ENCODE measurements around the gene UCHL5.
"Not testable (repeated sequence)": the region's sequence is repeated elsewhere in the genome, so short reads cannot be mapped to it uniquely, and the experiment has no call there.

UCHL5 gene

DNA sequence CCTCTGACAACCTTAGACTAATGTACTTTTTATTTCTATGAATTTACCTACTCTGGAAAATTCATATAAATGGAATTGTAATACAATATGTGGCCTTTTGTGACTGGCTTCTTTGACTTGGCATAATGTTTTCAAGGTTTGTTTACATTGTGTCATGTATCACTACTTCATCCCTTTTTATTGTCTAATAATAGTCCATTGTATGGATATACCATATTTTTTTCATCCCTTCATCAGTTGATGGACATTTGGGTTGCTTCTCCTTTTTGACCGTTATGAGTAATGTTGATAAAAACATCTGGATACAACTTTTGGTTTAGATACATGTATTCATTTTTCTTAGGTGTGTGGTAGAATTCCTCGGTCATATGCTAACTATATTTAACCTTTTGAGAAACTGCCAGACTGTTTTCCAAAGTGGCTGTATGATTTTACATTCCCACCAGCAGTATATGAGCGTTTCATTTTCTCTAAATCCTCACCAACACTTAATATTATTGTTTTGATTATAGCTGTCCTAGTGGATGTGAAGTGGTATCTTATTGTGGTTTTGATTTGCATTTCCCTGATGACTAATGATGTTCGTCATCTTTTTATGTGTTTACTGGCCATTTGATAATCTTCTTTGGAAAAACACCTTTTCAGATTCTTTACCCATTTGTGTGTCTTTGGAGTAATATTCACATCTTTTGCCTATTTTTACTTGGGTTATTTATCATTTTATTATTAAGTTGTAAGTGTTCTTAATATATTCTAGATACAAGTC is 3.7 kb upstream of the UCHL5 start:
- DNase-seq: no peak

DNA sequence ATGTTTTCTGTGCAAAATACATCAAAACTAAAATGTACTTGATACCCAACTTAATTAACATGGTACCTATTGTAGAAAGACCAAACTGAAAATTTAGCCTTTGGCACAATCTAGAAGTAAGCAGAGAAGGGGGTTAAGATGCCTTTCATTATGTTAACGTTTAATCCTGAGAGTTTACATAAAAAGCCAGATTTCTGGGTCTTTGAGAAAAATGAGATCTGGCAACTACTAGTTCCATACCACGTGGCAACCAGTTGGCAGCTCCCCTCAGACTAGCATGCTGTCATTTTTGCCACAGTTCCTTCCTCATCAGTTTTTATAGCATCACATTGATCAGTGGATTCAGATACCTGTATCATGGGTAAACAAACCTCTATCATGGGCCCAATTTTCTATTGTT is 1.8 kb upstream of the UCHL5 start:
- no peak for DNase-seq

DNA sequence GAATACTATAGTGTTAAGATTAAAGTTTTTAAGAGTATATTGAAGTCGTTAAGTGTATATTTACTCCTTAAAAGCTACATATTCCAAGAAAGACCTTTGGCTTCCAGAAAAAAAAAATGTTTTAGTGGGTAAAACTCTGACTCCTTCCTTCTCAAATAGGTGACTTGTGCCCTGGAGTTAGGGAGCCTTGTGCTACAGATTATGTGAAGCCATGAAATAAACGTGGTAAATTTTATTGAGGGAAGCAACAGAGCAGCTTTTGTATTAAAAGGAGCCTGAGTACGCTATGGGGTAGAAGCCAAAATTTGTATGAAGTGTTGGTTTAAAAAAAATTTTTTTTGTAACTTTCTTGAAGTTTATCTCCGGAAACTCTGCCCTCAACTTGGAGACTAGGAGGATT is 1.2 kb upstream of the UCHL5 start:
- no peak for DNase-seq

DNA sequence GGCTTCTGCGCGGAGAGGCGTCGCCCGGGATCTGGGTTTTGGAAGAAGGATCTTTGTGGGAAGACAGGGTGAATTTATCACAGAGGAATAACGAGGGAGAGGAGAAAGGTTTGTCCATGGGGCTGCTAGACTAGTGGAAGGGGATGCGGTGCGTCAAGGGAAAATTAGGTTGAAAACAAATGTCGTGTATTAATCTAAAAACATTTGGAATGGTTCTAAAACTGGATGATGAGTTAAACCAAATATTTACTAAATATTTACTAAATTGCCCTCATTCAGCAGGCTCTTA is 899 bp upstream of the UCHL5 start:
- DNase-seq: no peak

DNA sequence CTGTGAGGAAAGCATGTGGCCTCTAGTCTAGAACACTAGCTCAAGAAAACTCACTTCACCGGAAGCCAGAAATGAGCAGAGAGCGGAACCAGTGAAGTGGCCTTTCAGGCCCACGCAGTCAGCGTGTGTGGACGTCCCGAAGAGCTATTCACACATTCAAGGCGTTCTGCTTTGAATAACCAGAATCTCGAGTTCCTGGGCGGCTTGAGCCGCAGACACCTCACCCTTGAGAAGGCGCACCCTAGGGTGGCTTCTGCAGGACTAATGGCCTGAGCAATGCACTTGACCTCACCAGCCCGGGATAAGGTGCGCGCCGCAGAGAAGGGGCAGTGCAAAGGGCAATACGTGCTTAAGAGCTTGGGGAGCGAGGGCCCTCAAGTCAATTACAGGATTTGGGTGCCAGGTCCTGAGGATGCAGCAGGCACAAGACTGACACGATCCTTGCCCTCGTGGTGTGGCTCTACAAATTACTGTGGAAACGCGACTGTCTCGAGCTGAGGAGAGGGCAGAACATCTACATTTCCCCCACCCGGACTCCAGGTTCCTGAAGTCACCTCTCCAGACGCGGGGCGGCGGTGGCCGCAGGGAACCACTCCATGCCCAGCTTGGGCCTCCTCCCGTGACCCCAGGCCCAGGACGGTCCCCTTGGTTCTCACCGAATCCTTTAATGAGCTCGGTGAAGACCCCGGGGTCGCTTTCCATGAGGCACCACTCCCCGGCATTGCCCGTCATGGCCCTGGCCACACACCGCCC is 455 bp downstream of the UCHL5 start:
- DNase-seq: no peak

DNA sequence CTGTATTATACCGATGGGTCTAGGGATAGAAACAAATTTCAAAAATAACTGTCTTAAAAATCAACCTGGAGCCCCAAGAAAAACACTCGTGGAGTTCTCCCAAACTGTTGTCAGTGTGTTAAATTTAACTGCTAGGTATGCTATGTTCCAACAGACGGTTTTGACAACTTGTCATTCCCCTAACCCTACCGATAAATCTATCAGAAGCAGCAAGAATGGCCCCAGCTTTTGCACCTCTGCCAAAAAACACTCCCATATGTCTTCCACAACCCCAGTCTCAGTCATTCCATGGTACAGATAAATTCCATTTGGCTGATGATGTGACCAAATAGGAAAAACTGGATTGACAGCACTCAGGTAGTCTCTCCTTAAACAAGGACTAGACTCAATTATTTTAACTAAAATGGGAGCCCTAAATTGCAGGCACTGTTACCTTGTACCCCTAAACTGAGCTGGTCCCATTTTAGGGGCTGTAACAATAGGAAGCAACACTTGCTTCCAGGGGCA is 4.9 kb downstream of the UCHL5 start:
- DNase-seq: no peak

DNA sequence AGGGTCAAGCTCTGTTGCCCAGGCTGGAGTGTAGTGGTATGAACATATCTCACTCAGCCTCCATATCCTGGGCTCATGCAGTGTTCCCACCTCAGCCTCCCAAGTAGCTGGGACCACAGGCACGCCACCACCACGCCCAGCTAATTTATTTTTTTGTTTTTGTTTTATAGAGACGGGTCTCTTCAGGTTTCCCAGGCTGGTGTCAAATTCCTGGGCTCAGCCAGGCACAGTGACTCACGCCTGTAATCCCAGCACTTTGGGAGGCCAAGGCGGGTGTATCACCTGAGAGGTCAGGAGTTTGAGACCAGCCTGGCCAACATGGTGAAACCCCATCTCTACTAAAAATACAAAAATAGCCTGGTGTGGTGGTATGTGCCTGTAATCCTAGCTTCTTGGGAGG is 10.2 kb downstream of the UCHL5 start:
- DNase-seq: not testable (repeated sequence)

DNA sequence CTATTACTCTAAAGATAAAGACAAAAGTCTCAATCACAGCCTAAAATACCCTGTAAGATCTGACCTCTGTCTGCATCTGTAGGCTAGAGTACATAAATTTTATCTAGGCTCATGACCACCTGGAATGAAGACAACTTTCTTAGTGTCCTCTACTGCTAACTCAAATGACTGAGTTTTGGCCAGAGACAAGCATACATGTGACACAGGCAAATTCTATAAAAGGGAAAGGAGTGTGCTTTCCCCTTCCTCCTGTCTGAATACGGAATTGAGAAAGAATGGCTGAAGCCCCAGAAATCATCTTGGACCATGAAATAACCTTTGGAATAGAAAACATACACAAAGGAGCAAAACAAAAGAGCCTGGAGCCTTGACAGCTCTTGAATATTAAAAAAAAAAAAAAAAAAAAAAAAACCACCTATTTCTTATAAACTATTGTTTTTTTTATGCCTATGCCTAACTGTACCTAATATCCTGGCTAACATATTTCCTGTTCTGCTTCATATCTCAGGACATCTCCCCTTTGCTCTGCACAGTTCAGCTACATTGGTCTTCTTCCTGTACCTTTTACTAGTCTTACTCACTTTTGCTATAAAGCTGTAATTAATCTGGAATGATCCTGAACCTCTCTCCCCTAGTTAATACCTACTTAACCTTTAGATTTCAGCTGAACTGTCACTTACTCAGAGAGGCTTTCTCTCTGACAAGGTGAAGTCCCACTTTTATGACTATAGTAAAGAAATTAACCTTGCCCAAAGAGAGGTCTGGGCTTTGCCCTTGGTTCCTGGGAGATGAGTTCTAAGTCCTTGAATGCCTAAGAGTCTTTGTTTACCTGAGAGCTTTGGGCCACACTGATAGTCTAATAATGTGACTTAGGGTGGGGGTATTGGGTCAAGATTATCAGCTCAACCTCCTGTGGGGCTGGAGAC is 16.1 kb downstream of the UCHL5 start:
- DNase-seq: no peak

DNA sequence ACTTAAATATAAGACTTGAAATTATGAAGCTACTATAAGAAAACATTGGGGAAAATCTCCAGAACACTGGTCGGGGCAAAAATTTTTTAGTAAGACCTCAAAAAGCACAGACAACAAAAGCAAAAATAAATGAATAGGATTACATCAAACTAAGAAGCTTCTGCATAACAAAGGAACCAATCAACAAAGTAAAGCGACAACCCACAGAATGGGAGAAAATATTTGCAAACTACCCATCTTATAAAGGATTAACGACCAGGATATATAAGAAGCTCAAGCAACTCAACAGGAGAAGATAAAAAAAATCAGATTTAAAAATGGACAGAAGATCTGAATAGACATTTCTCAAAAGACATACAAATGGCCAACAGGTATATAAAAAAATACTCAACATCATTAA is 19.1 kb downstream of the UCHL5 start:
- DNase-seq: no peak

DNA sequence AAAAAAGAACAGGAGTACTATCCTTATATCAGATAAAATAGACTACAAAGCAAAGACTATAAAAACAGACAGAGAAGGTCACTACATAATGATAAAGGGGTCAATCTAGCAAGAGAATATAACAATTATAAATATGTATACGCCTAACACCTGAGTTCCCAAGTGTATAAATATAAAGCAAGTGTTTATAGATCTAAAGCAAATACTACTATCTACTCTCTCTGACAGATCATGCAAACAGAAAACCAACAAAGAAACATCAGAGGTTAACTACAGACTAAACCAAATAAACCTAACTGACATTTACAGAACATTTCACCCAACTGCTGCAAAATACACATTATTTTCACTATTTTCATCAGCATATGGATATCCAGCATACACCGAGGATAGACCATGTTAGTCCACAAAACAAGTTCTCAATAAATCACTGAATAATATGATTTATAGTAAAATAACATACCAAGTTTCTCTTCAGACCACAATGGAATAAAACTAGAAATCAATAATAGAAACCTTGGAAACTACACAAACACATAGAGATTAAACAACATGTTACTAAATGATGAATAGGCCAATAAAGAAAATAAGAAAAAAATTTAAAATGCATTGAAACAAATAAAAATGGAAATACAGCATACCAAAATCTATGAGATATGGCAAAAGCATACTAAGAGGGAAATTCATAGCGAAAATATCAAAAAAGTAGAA is 22.7 kb downstream of the UCHL5 start:
- DNase-seq: no peak

DNA sequence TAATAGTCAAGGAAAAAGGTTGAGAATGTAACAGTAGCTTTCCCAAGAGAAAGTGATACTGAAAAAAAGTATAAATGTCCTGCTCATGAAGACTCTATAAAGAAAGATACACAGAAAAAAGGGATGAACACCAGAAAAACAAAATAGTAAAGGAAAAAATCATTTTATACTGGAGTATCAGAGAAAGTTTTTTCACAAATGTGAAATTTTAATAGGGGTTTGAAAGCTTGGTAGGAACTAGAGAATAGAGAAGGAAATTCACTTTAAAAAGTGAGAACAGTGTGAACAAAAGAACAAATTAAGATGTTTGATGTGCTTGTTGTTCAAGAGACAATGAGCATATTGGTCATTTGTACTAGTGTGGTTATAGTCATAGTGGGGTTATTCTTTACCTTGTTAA is 25.6 kb downstream of the UCHL5 start:
- DNase-seq: no peak

DNA sequence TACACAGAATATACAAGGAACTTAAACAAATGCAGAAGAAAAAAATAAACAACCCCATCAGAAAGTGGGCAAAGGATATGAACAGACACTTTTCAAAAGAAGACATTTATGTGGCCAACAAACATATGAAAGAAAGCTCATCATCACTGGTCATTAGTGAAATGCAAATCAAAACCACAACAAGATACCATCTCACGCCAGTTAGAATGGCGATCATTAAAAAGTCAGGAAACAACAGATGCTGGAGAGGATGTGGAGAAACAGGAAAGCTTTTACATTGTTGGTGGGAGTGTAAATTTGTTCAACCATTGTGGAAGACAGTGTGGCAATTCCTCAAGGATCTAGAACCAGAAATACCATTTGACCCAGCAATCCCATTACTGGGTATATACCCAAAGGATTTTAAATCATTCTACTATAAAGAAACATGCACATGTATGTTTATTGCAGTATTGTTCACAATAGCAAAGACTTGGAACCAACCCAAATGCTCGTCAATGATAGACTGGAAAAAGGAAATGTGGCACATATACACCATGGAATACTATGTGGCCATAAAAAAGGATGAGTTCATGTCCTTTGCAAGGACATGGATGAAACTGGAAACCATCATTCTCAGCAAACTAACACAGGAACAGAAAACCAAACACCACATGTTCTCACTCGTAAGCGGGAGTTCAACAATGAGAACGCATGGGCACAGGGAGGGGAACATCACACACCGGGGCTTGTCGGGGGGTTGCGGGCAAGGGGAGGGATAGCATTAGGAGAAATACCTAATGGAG is 26.3 kb downstream of the UCHL5 start:
- not testable (repeated sequence) for DNase-seq

DNA sequence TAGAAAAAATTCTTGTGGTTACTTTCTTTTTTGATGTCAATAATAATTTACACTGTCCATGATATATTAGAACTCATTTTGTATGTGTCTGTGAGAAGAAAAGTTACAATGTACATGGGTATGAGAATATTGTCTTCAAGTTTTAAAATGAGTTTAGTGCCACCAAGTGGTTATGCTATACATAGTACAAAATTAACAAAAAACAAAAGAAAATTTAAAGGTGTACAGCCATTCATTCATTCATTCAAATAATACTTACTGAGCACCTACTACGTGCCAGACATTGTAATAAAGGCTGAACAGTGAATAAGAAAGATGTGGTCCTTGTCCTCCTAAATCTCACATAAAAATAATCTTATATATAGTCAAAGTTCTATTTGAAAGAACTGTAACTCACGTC is 27.7 kb downstream of the UCHL5 start:
- DNase-seq: peak; percentile 6

DNA sequence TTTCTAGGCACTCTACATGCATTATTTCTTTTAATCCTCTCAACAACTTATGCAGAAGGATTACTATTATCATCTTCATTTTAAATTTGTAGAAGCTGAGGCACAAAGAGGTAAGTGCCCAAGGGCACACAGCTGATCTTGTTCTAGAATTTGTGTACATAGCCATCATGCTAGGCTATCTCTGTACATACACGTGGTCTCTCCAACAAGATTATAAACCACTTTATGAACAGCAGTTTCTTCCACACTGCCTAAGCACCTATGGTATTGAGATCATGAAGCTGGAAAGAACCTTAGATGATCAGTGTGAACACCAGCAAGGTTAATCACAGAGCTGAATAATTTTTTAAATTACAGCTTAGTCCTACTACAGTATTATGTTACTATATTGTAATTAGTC is 28.9 kb downstream of the UCHL5 start:
- DNase-seq: no peak

DNA sequence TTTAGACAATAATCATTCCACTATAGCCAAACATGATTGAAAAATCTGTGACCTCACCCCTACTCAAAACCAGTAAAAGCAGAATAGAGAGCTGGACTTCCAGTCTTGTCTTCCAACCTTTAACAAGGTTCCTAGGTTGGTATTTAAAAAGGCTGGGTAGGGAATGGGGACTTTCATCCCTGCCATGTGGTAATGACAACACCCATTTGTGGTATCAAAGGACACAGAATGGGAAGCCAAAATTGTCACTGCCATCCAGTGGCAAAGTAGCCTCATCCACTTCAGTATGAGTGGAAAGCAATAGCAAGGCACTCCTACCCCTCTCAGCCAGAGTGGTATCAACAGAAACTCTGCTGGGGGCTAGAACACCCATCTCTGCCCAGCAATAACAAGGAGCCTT is 33.9 kb downstream of the UCHL5 start:
- no peak for DNase-seq

DNA sequence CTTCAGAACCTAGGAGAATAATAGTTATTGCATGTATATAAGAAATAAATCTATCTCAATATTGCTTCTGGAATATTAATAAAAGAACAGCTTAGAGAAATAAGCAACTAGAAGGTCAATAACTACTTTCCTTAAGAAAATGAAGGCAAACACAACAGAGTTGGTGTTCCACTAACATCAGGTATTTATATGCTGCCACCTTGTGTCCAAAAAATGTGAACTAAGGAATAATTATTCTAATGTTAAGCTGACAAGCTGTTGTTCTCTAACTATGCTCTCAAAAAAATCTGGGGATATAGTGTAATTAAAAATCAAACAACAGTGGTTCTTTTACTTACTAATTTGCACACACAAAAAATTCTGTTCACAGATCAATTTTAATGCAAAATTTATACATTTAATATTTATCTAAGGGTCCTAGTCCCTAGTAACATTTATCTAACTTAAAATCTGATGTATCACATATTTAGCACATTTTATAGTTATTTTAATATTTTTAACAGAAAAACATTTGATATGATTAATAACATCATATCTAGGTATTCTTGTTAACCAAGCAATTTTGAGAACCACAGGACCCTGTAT is 39.6 kb downstream of the UCHL5 start:
- DNase-seq: peak; percentile 54

DNA sequence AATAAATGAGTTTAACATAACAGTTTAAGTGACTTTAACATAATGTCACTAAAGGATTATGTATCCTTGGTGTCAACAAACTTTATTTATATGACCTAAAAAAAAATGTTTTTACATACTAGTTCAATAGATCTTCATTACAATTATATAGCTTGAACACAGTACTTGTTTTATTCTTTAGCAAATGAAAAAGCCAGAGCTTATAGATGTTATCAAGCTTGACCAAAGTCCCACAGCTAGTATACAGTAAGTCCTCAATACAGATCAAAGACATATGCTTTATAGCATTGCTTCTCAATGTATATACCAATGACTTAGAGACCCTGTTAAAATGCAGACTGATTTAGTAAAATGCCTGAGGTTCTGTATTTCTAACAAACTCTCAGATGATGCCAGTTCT is 42.4 kb downstream of the UCHL5 start:
- no peak for DNase-seq

DNA sequence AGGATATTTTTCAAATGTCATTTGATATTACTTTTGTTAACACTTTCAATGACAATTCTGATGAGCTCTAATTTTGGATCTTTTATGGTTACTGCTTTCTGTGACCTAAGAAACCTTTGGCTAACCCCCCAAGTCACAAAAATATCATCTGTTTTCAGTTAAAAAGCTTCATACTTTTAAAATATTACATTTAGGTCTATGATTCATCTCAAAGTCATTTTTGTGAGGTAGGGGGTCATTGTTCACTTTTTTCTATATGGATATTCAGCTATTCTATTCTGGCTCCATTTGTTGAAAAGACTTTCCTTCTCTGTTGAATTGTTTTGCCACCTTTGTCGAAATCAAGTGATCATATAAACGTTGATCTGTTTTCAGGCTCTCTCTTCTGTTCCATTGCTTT is 44.8 kb downstream of the UCHL5 start:
- no peak for DNase-seq

DNA sequence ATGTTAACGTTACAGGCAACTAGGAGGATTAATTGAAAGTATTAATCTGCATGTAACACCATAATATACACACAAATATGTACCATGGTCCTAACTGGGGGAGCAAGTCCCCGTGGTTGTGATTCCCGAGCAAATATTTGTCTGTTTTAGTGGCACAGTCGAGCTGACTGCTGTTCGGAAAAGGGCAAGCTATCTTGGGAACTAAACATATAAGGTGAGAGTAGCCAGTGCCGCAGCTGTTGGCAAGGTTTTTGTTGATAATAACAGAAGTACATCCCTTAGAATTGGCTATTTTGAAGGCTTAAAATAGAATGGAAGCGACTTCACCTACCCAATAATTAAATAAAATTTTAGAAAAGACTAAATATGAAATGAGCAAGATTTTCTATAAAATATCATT is 45.5 kb downstream of the UCHL5 start:
- no peak for DNase-seq

DNA sequence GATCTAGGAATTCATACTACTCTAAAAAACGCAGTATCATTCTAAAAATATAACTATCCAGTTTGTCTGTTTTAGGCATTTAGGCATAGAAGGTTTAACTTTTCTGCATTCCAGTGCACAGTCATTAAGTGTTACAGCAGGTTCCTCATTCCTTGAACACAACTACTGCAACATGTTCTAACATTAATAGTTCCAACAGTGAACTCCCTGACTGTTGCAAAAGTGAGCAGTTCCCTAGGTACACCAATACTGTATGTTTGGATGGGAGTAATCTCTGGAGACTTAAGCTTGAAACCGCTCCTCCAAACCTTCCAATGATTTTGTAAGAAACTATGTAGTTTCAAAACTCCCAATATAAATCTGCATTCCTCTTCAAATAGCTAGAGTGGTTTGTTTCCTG is 46.2 kb downstream of the UCHL5 start:
- no peak for DNase-seq

DNA sequence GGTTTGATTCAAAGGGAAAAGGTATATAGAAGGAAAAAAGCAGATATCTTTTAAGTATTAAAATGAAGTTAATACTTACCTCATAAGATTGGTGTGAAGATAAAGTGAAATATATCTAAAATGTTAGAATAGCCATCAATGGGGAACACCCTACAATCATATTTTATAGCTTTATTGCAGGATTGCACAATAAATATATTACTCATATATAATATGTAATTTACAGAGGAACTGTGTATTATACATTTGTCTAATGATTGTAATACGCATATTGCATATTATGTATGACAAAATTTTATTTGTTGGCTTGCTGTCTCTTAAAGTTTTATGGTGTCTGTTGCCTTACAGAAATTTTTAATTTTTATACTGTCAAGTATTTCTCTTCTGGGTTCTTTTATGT is 47.8 kb downstream of the UCHL5 start:
- DNase-seq: no peak

DNA sequence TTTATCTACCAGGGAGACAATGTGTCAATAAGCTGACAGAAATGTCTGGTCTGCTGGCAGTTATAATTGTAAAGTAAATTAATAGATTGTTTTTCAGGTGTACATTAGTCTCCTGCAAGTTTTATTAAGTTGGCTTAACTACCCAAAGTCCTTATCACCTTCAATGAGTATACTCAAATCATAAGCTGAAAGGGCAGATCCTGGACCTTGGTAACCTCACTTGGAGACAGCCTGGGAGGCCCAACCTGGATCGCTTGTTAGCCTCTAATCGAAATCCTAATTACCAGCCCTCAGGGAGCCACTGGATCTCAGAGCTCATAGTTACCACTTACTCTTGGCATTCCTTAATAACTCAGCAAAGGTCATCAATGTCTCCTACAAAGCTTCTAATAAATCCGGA is 49.7 kb downstream of the UCHL5 start:
- DNase-seq: no peak
